GM12878 (cell line): Measurements from ENCODE around the gene ABHD2. TPM values are rescaled to one million over a fixed set of nuclear protein-coding genes. Genes with fewer than 3 reads are reported as not detected.

ENCODE experiments used
- BCLAF1 ChIP-seq: fragments of 450-650 bp; IDR thresholded peaks from 2 replicates; pipeline ENCODE4 v1.6.1; 2017; ENCODE audit warnings: antibody characterized with exemption, mild to moderate bottlenecking, moderate library complexity
- BRCA1 ChIP-seq: IDR thresholded peaks from 2 replicates; pipeline ENCODE4 v1.6.1; 2011; ENCODE audit warnings: low read depth, low read length, improper control_type of control experiment
- CBX3 ChIP-seq: fragments of 200-600 bp; sonication (generic); IDR thresholded peaks from 2 replicates; pipeline ENCODE4 v1.6.1; 2016; ENCODE audit warnings: low read depth, borderline replicate concordance
- CBX5 ChIP-seq: sonication (generic); IDR thresholded peaks from 2 replicates; pipeline ENCODE4 v1.6.1; 2016; ENCODE audit warnings: low read depth, moderate library complexity, mild to moderate bottlenecking, inconsistent platforms
- EGR1 ChIP-seq, 2 experiments: IDR thresholded peaks; 1 replicate in 1 of 2; 2 replicates in 1 of 2; pipeline ENCODE4 v1.6.1; 2011 to 2012; ENCODE audit warnings: low read depth in 2 of 2, low read length in 2 of 2, borderline replicate concordance in 1 of 2, mild to moderate bottlenecking in 1 of 2, moderate library complexity in 1 of 2
- ESRRA ChIP-seq: IDR thresholded peaks from 2 replicates; pipeline ENCODE4 v1.6.1; 2012; ENCODE audit warnings: mild to moderate bottlenecking, low read length, improper control_type of control experiment
- ETV6 ChIP-seq, 2 experiments: fragments of 450-650 bp in 1 of 2; IDR thresholded peaks in 1 of 2; conservative IDR thresholded peaks in 1 of 2; 2 replicates each; pipeline ENCODE4 v1.6.1; 2014; ENCODE audit warnings: antibody characterized with exemption in 1 of 2, borderline replicate concordance in 1 of 2, low read depth in 1 of 2, mild to moderate bottlenecking in 1 of 2, moderate library complexity in 1 of 2
- GATAD2B ChIP-seq: fragments of 450-650 bp; conservative IDR thresholded peaks from 2 replicates; pipeline ENCODE4 v1.6.1; 2017; ENCODE audit warnings: low read depth, mild to moderate bottlenecking, moderate library complexity
- HDAC6 ChIP-seq: fragments of 200-600 bp; sonication (generic); IDR thresholded peaks from one replicate; pipeline ENCODE4 v1.8.0; 2017; ENCODE audit warnings: antibody characterized with exemption; ENCODE audit not compliant: unreplicated experiment
- HDGF ChIP-seq: fragments of 450-650 bp; IDR thresholded peaks from 2 replicates; pipeline ENCODE4 v1.6.1; 2016; ENCODE audit warnings: antibody characterized with exemption
- IKZF1 ChIP-seq: fragments of 450-650 bp; conservative IDR thresholded peaks from 2 replicates; pipeline ENCODE4 v1.6.1; 2017; ENCODE audit warnings: antibody characterized with exemption, mild to moderate bottlenecking
- IRF5 ChIP-seq: fragments of 450-650 bp; IDR thresholded peaks from 2 replicates; pipeline ENCODE4 v1.6.1; 2017; ENCODE audit warnings: borderline replicate concordance
- LARP7 ChIP-seq: fragments of 450-650 bp; IDR thresholded peaks from 2 replicates; pipeline ENCODE4 v1.6.1; 2017; ENCODE audit warnings: mild to moderate bottlenecking
- MLLT1 ChIP-seq: fragments of 450-650 bp; IDR thresholded peaks from 2 replicates; pipeline ENCODE4 v1.6.1; 2016; ENCODE audit warnings: mild to moderate bottlenecking
- MTA2 ChIP-seq: fragments of 450-650 bp; IDR thresholded peaks from 2 replicates; pipeline ENCODE4 v1.6.1; 2016; ENCODE audit warnings: low read depth, mild to moderate bottlenecking, moderate library complexity
- NFIC ChIP-seq: IDR thresholded peaks from 2 replicates; pipeline ENCODE4 v1.6.1; 2012; ENCODE audit warnings: low read depth, mild to moderate bottlenecking, inconsistent platforms, low read length, moderate library complexity
- POU2F2 ChIP-seq: IDR thresholded peaks from 3 replicates; pipeline ENCODE4 v1.6.1; 2011; ENCODE audit warnings: low read depth, mild to moderate bottlenecking, low read length, borderline replicate concordance
- RUNX3 ChIP-seq: IDR thresholded peaks from 2 replicates; pipeline ENCODE4 v1.6.1; 2012; ENCODE audit warnings: low read length, inconsistent platforms
- TCF7 ChIP-seq: IDR thresholded peaks from 2 replicates; pipeline ENCODE4 v1.6.1; 2014; ENCODE audit warnings: antibody characterized with exemption, borderline replicate concordance
- WRNIP1 ChIP-seq: IDR thresholded peaks from 2 replicates; pipeline ENCODE4 v1.6.1; 2011; ENCODE audit warnings: low read depth, low read length, improper control_type of control experiment, borderline replicate concordance
- YBX1 ChIP-seq: fragments of 450-650 bp; IDR thresholded peaks from 2 replicates; pipeline ENCODE4 v1.6.1; 2016; ENCODE audit warnings: antibody characterized with exemption
- polyA plus RNA-seq, 11 experiments: library from polyadenylated mRNA; depleted of rRNA in 4 of 11; unstranded in 6 of 11; stranded (reverse) in 5 of 11; fragments of >200 nt; fragmentation: Nextera tagmentation in 4 of 11; fragmentation: Illumina TruSeq in 1 of 11; extraction: Ambion mirVana in 4 of 11; extraction: Trizol in 1 of 11; gene quantifications; 1 replicate in 1 of 11; 2 replicates in 10 of 11; pipeline versions ENCODE4 v1.2.1 to v1.2.3, GENCODE V29; 2011 to 2016; ENCODE audit warnings: inconsistent platforms in 2 of 11, missing spikeins in 2 of 11, low read depth in 1 of 11
- total RNA-seq, 4 experiments: library from RNA; depleted of rRNA in 3 of 4; stranded (reverse); fragments of >200 nt in 3 of 4; fragmentation: Illumina TruSeq in 1 of 4; extraction: Trizol in 1 of 4; gene quantifications; 2 replicates each; pipeline versions ENCODE4 v1.2.1 to v1.2.3, GENCODE V29; 2013 to 2021
- TF ChIP-seq, protein P1 (sequence below): fragments of 450-650 bp; IDR thresholded peaks from 2 replicates; pipeline ENCODE4 v1.6.1; 2014; ENCODE audit warnings: mild to moderate bottlenecking

ABHD2 gene
- total and polyA plus RNA-seq, 10 of the 15 experiments (the other 5 are each of a cell fraction or from before 2014, with no cell fraction given) = 1.2 to 33.6 (median 20.4) TPM

- TF ChIP-seq ESRRA = no peak
- peak; percentile 93 for TF ChIP-seq TCF7
- TF ChIP-seq HDAC6 = no peak
- TF ChIP-seq BCLAF1 = no peak
- peak; percentile 96 for TF ChIP-seq MTA2
- 0 out of 2 replicates have a peak, but pooled peaks have one; percentile 20 for TF ChIP-seq GATAD2B
- no peak for TF ChIP-seq CBX3
- no peak for TF ChIP-seq EGR1 (IDR thresholded peaks at IDR 0.05; ENCODE audit: borderline replicate concordance in 1 of 2, low read depth in 2 of 2, low read length in 2 of 2)
- no peak for TF ChIP-seq HDGF
- TF ChIP-seq BRCA1 = no peak
- peak; percentile 75 for TF ChIP-seq IKZF1
- TF ChIP-seq ETV6 (conservative IDR thresholded peaks at IDR 0.05 in 1 of 2, IDR thresholded peaks at IDR 0.05 in 1 of 2; ENCODE audit: borderline replicate concordance in 1 of 2, low read depth in 1 of 2) = peak in 1 of 2 experiments; percentile 36; a peak in 1 of 4 replicates
- TF ChIP-seq POU2F2 = peak; percentile 45; the same call in 1 of the 3 replicates
- TF ChIP-seq NFIC = peak; percentile 62
- no peak for TF ChIP-seq YBX1
- no peak for TF ChIP-seq CBX5
- TF ChIP-seq, protein P1, sequence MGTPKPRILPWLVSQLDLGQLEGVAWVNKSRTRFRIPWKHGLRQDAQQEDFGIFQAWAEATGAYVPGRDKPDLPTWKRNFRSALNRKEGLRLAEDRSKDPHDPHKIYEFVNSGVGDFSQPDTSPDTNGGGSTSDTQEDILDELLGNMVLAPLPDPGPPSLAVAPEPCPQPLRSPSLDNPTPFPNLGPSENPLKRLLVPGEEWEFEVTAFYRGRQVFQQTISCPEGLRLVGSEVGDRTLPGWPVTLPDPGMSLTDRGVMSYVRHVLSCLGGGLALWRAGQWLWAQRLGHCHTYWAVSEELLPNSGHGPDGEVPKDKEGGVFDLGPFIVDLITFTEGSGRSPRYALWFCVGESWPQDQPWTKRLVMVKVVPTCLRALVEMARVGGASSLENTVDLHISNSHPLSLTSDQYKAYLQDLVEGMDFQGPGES = no peak
- TF ChIP-seq RUNX3 = peak; percentile 98
- no peak for TF ChIP-seq IRF5
- TF ChIP-seq MLLT1 = peak; percentile 70
- TF ChIP-seq LARP7 = no peak
- no peak for TF ChIP-seq WRNIP1
Observed at GRCh38 chr15:89112341-89112971, 24.2 kb downstream of the ABHD2 start (continued).
